ENCODE data around the gene EPS8L3.

The EPS8L3 gene

GRCh38 chr1:109792056-109792831, 28.5 kb upstream of the EPS8L3 start:
- no peaks in the 10 kb centered on the region for H3K9me3 ChIP-seq (ENCODE audit: control insufficient read depth, insufficient read depth, low read depth, low read length)
- H3K27me3 ChIP-seq (ENCODE audit: control insufficient read depth, insufficient read depth, low read length): no peaks in the 10 kb centered on the region
- H3K9ac ChIP-seq (ENCODE audit: low read length): peak overlapping the region; percentile 59
- no peak overlapping the region for H3K4me3 ChIP-seq (ENCODE audit: low read depth, low read length)
- peaks cover 53% of the 10 kb centered on the region for H3K4me1 ChIP-seq (ENCODE audit: control insufficient read depth, insufficient read depth, low read length)
- no peaks in the 10 kb centered on the region for H3K36me3 ChIP-seq (ENCODE audit: control insufficient read depth, insufficient read depth, low read length)
- peak overlapping the region; percentile 45; the same call in 1 of the 2 replicates for H3K27ac ChIP-seq (ENCODE audit: low read depth, low read length)

- no peak overlapping the region for H3K4me3 ChIP-seq (ENCODE audit: low read depth, low read length)
- peak overlapping the region; percentile 59 for H3K9ac ChIP-seq (ENCODE audit: low read length)
- no peaks in the 10 kb centered on the region for H3K36me3 ChIP-seq (ENCODE audit: control insufficient read depth, insufficient read depth, low read length)
- no peaks in the 10 kb centered on the region for H3K9me3 ChIP-seq (ENCODE audit: control insufficient read depth, insufficient read depth, low read depth, low read length)
- peaks cover 53% of the 10 kb centered on the region for H3K4me1 ChIP-seq (ENCODE audit: control insufficient read depth, insufficient read depth, low read length)
- peak overlapping the region; percentile 45; the same call in 1 of the 2 replicates for H3K27ac ChIP-seq (ENCODE audit: low read depth, low read length)
- H3K27me3 ChIP-seq (ENCODE audit: control insufficient read depth, insufficient read depth, low read length): no peaks in the 10 kb centered on the region
These were observed 27.8 kb upstream of the EPS8L3 start for GRCh38 chr1:109791495-109792043.

GRCh38 chr1:109790735-109791494, 27.2 kb upstream of the EPS8L3 start:
- H3K36me3 ChIP-seq (ENCODE audit: control insufficient read depth, insufficient read depth, low read length): no peaks in the 10 kb centered on the region
- peak overlapping the region; percentile 59 for H3K9ac ChIP-seq (ENCODE audit: low read length)
- H3K27ac ChIP-seq (ENCODE audit: low read depth, low read length): no peak overlapping the region
- H3K27me3 ChIP-seq (ENCODE audit: control insufficient read depth, insufficient read depth, low read length): no peaks in the 10 kb centered on the region
- H3K4me3 ChIP-seq (ENCODE audit: low read depth, low read length): no peak overlapping the region
- H3K9me3 ChIP-seq (ENCODE audit: control insufficient read depth, insufficient read depth, low read depth, low read length): no peaks in the 10 kb centered on the region
- peaks cover 53% of the 10 kb centered on the region for H3K4me1 ChIP-seq (ENCODE audit: control insufficient read depth, insufficient read depth, low read length)

GRCh38 chr1:109790329-109790728, 26.6 kb upstream of the EPS8L3 start:
- Histone ChIP-seq H3K4me3 (ENCODE audit: low read depth, low read length) (no peak overlapping the region), H3K27ac (ENCODE audit: low read depth, low read length) (no peak overlapping the region), H3K9ac (ENCODE audit: low read length) (no peak overlapping the region)

GRCh38 chr1:109789551-109790180, 25.9 kb upstream of the EPS8L3 start:
- Histone ChIP-seq H3K36me3 (ENCODE audit: control insufficient read depth, insufficient read depth, low read length) (no peaks in the 10 kb centered on the region), H3K4me1 (ENCODE audit: control insufficient read depth, insufficient read depth, low read length) (peaks cover 49% of the 10 kb centered on the region), H3K4me3 (ENCODE audit: low read depth, low read length) (no peak overlapping the region), H3K27ac (ENCODE audit: low read depth, low read length) (no peak overlapping the region), H3K27me3 (ENCODE audit: control insufficient read depth, insufficient read depth, low read length) (no peaks in the 10 kb centered on the region), H3K9ac (ENCODE audit: low read length) (no peak overlapping the region), H3K9me3 (ENCODE audit: control insufficient read depth, insufficient read depth, low read depth, low read length) (no peaks in the 10 kb centered on the region)

More at GRCh38 chr1:109790329-109790728, 26.6 kb upstream of the EPS8L3 start:
- Histone ChIP-seq H3K36me3 (ENCODE audit: control insufficient read depth, insufficient read depth, low read length) (no peaks in the 10 kb centered on the region), H3K9me3 (ENCODE audit: control insufficient read depth, insufficient read depth, low read depth, low read length) (no peaks in the 10 kb centered on the region), H3K27me3 (ENCODE audit: control insufficient read depth, insufficient read depth, low read length) (no peaks in the 10 kb centered on the region), H3K4me1 (ENCODE audit: control insufficient read depth, insufficient read depth, low read length) (peaks cover 53% of the 10 kb centered on the region)

- Histone ChIP-seq H3K27me3 (ENCODE audit: control insufficient read depth, insufficient read depth, low read length) (no peaks in the 10 kb centered on the region), H3K27ac (ENCODE audit: low read depth, low read length) (no peak overlapping the region), H3K9ac (ENCODE audit: low read length) (no peak overlapping the region), H3K9me3 (ENCODE audit: control insufficient read depth, insufficient read depth, low read depth, low read length) (no peaks in the 10 kb centered on the region), H3K4me3 (ENCODE audit: low read depth, low read length) (no peak overlapping the region), H3K36me3 (ENCODE audit: control insufficient read depth, insufficient read depth, low read length) (no peaks in the 10 kb centered on the region), H3K4me1 (ENCODE audit: control insufficient read depth, insufficient read depth, low read length) (peaks cover 42% of the 10 kb centered on the region)
These were observed 25.2 kb upstream of the EPS8L3 start for GRCh38 chr1:109788695-109789521.

GRCh38 chr1:109787845-109788601, 24.3 kb upstream of the EPS8L3 start:
- Histone ChIP-seq H3K36me3 (ENCODE audit: control insufficient read depth, insufficient read depth, low read length) (no peaks in the 10 kb centered on the region), H3K4me3 (ENCODE audit: low read depth, low read length) (no peak overlapping the region), H3K9me3 (ENCODE audit: control insufficient read depth, insufficient read depth, low read depth, low read length) (no peaks in the 10 kb centered on the region), H3K9ac (ENCODE audit: low read length) (no peak overlapping the region), H3K4me1 (ENCODE audit: control insufficient read depth, insufficient read depth, low read length) (peaks cover 40% of the 10 kb centered on the region), H3K27me3 (ENCODE audit: control insufficient read depth, insufficient read depth, low read length) (no peaks in the 10 kb centered on the region), H3K27ac (ENCODE audit: low read depth, low read length) (no peak overlapping the region)

GRCh38 chr1:109787211-109787844, 23.6 kb upstream of the EPS8L3 start:
- no peak overlapping the region for H3K4me3 ChIP-seq (ENCODE audit: low read depth, low read length)
- no peak overlapping the region for H3K9ac ChIP-seq (ENCODE audit: low read length)
- no peak overlapping the region for H3K27ac ChIP-seq (ENCODE audit: low read depth, low read length)
- no peaks in the 10 kb centered on the region for H3K9me3 ChIP-seq (ENCODE audit: control insufficient read depth, insufficient read depth, low read depth, low read length)
- H3K36me3 ChIP-seq (ENCODE audit: control insufficient read depth, insufficient read depth, low read length): no peaks in the 10 kb centered on the region
- H3K27me3 ChIP-seq (ENCODE audit: control insufficient read depth, insufficient read depth, low read length): no peaks in the 10 kb centered on the region
- peaks cover 40% of the 10 kb centered on the region for H3K4me1 ChIP-seq (ENCODE audit: control insufficient read depth, insufficient read depth, low read length)

GRCh38 chr1:109786531-109787021, 22.9 kb upstream of the EPS8L3 start:
- Histone ChIP-seq H3K9me3 (ENCODE audit: control insufficient read depth, insufficient read depth, low read depth, low read length) (no peaks in the 10 kb centered on the region), H3K4me3 (ENCODE audit: low read depth, low read length) (no peak overlapping the region), H3K27ac (ENCODE audit: low read depth, low read length) (no peak overlapping the region), H3K4me1 (ENCODE audit: control insufficient read depth, insufficient read depth, low read length) (peaks cover 34% of the 10 kb centered on the region), H3K27me3 (ENCODE audit: control insufficient read depth, insufficient read depth, low read length) (no peaks in the 10 kb centered on the region), H3K9ac (ENCODE audit: low read length) (no peak overlapping the region), H3K36me3 (ENCODE audit: control insufficient read depth, insufficient read depth, low read length) (no peaks in the 10 kb centered on the region)

Data from HUES6 (cell line).